PC-9 (cell line): ENCODE data around the gene VPS13D.

ENCODE experiments used
- EZH2 ChIP-seq: fragments of 200-600 bp; sonication (generic); IDR thresholded peaks from 2 replicates; pipeline ENCODE4 v1.8.0; 2017; ENCODE audit warnings: antibody characterized with exemption, low read depth
- TF ChIP-seq, protein P1 (sequence below): fragments of 200-600 bp; sonication (generic); conservative IDR thresholded peaks from 2 replicates; pipeline ENCODE4 v1.6.1; 2017; ENCODE audit warnings: mixed run types, antibody characterized with exemption, mild to moderate bottlenecking, moderate library complexity

DNA sequence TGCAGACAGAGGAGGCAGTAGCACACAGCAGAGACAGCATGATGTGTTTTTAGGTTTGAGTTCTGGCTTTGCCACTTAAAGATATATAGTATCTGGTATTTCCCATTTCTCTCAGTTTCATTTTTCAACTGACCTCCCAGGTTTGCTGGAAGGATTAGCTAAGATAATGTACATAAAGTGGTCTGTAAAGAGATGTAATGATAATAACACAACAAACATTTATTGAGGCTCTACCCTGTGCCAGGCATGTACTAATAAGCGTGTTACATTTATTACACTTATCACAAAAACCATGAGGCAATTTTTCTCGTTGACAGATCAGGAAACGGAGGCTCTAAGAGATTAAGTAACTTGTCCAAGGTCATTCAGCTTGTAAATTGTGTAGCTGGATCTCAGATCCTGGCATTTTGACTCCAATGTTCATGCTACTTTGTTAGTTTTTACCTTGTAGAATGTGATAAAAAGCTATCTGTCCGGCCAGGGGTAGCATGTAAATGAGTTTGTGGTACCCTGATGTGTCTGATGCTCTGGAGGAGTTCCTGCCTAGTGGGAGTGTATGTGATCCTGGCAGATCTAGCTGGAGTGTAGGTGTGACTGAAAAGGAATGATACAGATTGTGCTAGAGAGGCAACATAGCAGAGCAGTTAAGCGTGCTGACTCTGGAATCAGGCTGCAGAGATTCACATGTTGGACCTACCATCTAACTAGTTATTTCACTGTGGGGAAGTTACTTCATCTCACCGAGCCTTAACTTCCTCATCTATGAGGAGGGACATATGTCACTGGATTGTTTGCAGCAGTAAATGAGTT is 146.6 kb downstream of the VPS13D start:
- TF ChIP-seq, protein P1, sequence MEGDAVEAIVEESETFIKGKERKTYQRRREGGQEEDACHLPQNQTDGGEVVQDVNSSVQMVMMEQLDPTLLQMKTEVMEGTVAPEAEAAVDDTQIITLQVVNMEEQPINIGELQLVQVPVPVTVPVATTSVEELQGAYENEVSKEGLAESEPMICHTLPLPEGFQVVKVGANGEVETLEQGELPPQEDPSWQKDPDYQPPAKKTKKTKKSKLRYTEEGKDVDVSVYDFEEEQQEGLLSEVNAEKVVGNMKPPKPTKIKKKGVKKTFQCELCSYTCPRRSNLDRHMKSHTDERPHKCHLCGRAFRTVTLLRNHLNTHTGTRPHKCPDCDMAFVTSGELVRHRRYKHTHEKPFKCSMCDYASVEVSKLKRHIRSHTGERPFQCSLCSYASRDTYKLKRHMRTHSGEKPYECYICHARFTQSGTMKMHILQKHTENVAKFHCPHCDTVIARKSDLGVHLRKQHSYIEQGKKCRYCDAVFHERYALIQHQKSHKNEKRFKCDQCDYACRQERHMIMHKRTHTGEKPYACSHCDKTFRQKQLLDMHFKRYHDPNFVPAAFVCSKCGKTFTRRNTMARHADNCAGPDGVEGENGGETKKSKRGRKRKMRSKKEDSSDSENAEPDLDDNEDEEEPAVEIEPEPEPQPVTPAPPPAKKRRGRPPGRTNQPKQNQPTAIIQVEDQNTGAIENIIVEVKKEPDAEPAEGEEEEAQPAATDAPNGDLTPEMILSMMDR: no peak
- TF ChIP-seq EZH2: no peak
